HL-60 (cell line): ENCODE measurements around the gene GALNT9.

Source experiments
- DNase-seq, 2 experiments: peaks; one replicate each; pipeline ENCODE4 v3.0.0-alpha.2; 2010 to 2020; ENCODE audit warnings: low read depth in 1 of 2, low spot score in 1 of 2
- H3K27ac ChIP-seq: fragments of 250-450 bp; sonication (Bioruptor Pico); replicated peaks from 2 replicates; pipeline ENCODE4 v1.5.1; 2020; ENCODE audit warnings: mild to moderate bottlenecking, moderate library complexity
- H3K27me3 ChIP-seq: fragments of 250-450 bp; sonication (Bioruptor Pico); 2 replicates; pipeline ENCODE4 v1.5.1; 2021; ENCODE audit warnings: mild to moderate bottlenecking, moderate library complexity; ENCODE audit not compliant: insufficient read depth, poor library complexity, severe bottlenecking
- H3K4me3 ChIP-seq: replicated peaks from 2 replicates; pipeline ENCODE4 v1.5.1; 2011; ENCODE audit warnings: mild to moderate bottlenecking, control low read depth, low read length; ENCODE audit not compliant: insufficient read depth
- CTCF ChIP-seq: IDR thresholded peaks from one replicate; pipeline ENCODE4 v1.5.1; 2011; ENCODE audit warnings: low read length, control low read depth, inconsistent platforms; ENCODE audit not compliant: insufficient read depth
- GABPA ChIP-seq: IDR thresholded peaks from 2 replicates; pipeline ENCODE4 v1.6.1; 2012; ENCODE audit warnings: low read depth
- POLR2AphosphoS5 ChIP-seq: IDR thresholded peaks from 2 replicates; pipeline ENCODE4 v1.6.1; 2012; ENCODE audit warnings: low read depth
- REST ChIP-seq: IDR thresholded peaks from 2 replicates; pipeline ENCODE4 v1.6.1; 2012; ENCODE audit warnings: low read depth; ENCODE audit not compliant: insufficient replicate concordance
- SPI1 ChIP-seq: IDR thresholded peaks from 2 replicates; pipeline ENCODE4 v1.6.1; 2012; ENCODE audit warnings: low read depth, mild to moderate bottlenecking, borderline replicate concordance

The GALNT9 gene

GRCh38 chr12:132236930-132237771, 92.2 kb downstream of the GALNT9 start:
- TF ChIP-seq GABPA (no peak), POLR2AphosphoS5 (no peak), SPI1 (no peak), CTCF (no peak), REST (no peak)
- no peak overlapping the region for H3K27ac ChIP-seq
- no peak overlapping the region for H3K4me3 ChIP-seq
- no peaks in the 10 kb centered on the region for H3K27me3 ChIP-seq
- no peak for DNase-seq

GRCh38 chr12:132236129-132236929, 93.1 kb downstream of the GALNT9 start:
- DNase-seq, result no peak
- no peak for TF ChIP-seq REST
- TF ChIP-seq POLR2AphosphoS5, result no peak
- TF ChIP-seq CTCF, result no peak
- TF ChIP-seq GABPA, result no peak
- no peak for TF ChIP-seq SPI1
- no peak overlapping the region for H3K4me3 ChIP-seq
- H3K27ac ChIP-seq, result no peak overlapping the region
- no peaks in the 10 kb centered on the region for H3K27me3 ChIP-seq

- TF ChIP-seq GABPA (no peak), SPI1 (no peak), CTCF (no peak), REST (no peak), POLR2AphosphoS5 (no peak)
- H3K27ac ChIP-seq, result no peak overlapping the region
- no peaks in the 10 kb centered on the region for H3K27me3 ChIP-seq
- no peak overlapping the region for H3K4me3 ChIP-seq
- DNase-seq, result no peak
These were observed 94.1 kb downstream of the GALNT9 start for GRCh38 chr12:132235116-132235820.
